OCI-M2 (cell line): ENCODE data around the gene H19.

Experiments used
- DNase-seq: peaks from one replicate; lab custom pipeline; 2025; ENCODE audit not compliant: unreplicated experiment; lab: John Stamatoyannopoulos, UW

The H19 gene

DNA sequence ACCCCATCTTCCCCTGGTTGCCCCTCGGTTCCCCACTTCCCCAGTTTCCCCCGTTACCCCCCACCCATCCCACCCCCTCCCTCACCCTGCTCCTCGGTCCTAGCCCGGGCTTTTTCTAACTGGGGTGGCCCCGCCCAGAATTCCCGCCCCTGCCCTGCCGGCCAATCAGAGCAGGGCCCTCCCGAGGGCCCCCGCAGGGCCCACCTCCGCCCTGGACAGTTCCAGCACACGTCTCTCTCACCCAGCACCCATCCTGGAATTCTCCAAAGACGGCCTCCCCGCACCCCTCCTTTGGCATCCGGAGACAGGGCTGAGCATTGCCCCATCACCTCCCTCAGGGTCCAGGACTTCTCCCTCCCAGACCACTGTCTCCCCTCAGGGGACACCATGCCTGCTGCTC, at the start of gene H19:
Gene H19 (minus strand): TSS at position 88 of the 400 bp plus-strand sequence.
- DNase-seq = no peak

DNA sequence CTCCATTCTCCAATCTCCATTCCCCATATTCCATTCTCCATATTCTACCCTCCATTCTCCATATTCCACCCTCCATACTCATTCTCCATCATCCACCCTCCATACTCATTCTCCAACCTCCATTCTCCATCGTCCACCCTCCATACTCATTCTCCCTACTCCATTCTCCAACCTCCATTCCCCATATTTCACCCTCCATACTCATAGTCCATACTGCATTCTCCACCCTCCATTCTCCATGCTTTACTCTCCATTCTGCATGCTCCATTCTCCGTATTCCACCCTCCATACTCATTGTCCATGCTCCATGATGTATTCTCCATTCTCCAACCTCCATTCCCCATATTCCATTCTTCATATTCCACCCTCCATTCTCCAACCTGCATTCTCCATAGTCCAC, 44.3 kb upstream of the H19 start:
- no peak for DNase-seq

- no peak for DNase-seq
Observed at GRCh38 chr11:2041153-2041552, 43.5 kb upstream of the H19 start.

- no peak for DNase-seq
Observed at GRCh38 chr11:2039198-2039759, 41.6 kb upstream of the H19 start.

- DNase-seq = no peak
Observed at GRCh38 chr11:2036863-2037486, 39.3 kb upstream of the H19 start.

GRCh38 chr11:2035382-2035781, 37.7 kb upstream of the H19 start:
- no peak for DNase-seq

DNA sequence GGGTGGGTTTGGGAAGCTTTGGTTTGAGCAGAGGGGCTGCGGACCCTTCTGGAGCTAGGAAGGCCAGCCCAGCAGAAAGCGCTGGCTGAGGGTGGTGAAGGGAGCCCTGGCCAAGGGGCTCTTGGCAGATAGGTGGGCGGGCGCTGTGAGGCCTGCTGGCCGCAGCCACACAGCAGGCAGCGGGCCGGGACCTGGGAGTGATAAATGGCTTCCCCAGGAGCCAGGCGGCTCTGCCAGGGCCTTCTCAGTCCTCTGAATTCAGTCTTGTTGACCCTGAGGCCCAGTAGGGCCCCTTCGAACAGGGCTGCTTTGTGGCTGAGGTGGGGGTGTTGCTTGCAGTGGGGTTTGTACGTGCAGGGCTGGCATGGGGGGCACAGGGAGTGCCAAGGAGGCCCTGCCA, 33.4 kb upstream of the H19 start:
- no peak for DNase-seq

DNA sequence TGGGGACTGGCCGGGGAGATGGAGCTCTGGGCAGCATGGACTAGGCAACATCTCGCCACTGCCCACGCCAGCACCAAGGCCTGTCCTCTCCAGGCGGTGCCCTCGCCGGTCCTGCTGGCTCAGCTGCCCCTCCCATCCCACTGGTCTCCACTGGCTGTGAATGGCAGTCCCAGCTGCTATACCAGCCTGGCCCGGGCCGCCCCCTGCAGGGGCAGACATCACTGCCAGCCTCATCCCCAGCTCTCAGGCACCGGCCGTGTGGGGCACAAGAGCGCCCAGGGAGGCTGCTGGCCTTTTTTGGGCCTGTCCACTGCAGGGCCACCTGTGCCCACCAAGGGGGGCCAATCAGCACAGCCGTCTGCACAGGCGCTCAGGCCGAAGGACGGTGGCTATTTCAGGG, 30.1 kb upstream of the H19 start:
- DNase-seq = no peak

GRCh38 chr11:2015025-2015424, 17.4 kb upstream of the H19 start:
- DNase-seq = no peak

GRCh38 chr11:2012440-2012839, 14.8 kb upstream of the H19 start:
- DNase-seq = no peak

DNA sequence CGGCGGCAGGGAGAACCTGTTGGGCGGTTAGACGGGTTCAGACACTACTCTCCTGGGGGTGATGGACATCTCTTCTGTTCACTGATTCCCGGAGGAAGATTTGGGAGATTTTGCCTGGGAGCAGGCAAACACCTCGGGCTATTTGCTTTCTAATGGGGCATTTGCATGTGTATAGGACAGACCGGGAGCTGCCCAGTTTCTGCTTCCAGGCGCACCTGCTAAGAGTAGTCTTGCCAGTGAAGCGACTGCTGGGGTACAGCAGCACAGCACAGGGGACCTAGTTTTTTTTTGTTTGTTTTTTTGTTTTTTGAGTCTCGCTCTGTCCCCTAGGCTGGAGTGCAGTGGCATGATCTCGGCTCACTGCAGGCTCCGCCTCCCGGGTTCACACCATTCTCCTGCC, 6.8 kb upstream of the H19 start:
- no peak for DNase-seq

DNA sequence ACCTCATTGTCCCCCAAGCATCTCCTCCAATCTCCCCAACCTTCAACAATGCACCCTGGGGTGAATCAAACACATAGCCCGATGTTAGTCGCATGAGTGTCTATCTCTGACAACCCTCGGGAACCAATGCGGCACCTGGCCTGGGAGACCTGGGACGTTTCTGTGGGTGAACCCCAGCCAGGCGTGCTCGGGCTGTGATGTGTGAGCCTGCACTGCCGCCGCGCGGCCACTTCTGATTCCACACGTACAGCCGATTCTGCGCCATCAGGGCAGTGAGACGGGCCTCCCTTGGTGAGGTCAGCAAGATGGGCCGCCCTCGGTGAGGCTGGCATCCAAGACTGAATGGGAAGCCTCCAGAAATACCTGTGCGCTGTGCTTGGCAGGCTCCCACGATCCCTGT, 5.2 kb upstream of the H19 start:
- DNase-seq = no peak

GRCh38 chr11:2002042-2002776, 4.6 kb upstream of the H19 start:
- DNase-seq = no peak

GRCh38 chr11:1998861-1999260, 1.2 kb upstream of the H19 start:
- no peak for DNase-seq

GRCh38 chr11:1998290-1998689, 648 bp upstream of the H19 start:
- DNase-seq = no peak

- DNase-seq = no peak
Observed at GRCh38 chr11:1994121-1994520, 3.5 kb downstream of the H19 start.

DNA sequence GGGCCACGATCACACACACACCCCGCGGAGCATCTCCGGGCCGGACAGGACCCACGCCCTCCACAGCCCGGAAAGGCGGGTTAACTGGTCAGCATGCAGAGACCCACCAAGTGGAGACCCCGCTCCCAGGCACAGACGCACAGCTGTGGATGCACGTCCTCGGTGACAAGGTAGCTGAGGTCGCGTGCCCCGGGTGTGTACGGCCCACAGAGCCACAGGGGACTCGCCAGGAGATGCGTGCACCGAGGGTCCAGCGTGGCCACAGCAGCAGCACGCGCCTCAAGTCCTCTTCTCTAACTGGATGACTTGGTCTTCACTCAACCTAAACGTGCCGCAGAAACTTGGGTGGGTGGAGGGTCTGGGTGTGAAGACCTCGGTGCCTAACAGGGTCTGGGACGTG, 5.5 kb downstream of the H19 start:
- DNase-seq = no peak

DNA sequence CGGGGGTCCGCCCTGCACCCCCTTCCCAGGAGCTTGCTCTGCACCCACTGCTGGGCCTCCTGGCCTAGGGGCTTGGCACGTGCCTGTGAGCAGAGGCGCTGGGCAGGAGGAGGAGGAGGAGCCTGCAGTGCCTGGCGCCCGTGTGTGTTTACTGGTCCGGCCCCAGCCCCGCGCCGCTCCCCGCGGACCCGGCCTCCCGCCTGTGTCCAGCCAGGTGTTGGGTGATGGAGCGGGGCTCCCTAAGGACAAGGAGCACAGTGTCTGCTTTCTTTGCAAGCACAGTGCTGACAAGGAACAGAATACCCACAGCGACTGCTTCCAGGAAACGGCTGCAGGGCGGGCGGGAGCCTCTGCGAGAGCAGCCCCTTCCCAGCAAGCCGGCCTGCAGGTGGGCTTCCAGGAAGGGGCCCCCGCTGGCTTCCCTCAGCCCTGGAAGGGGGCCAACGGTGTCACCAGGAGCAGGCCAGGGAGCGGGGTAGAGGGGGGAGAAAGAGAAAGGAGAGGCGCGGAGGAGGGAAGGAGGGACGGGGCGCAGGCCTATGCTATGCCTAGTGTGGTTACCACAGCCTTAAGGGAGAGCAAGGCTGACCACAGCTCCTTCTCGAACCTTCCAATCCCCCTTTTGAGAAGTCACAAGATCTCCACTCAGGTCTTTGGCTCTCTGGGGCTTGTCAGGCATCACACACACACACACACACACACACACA, 6.6 kb downstream of the H19 start:
- DNase-seq = no peak

DNA sequence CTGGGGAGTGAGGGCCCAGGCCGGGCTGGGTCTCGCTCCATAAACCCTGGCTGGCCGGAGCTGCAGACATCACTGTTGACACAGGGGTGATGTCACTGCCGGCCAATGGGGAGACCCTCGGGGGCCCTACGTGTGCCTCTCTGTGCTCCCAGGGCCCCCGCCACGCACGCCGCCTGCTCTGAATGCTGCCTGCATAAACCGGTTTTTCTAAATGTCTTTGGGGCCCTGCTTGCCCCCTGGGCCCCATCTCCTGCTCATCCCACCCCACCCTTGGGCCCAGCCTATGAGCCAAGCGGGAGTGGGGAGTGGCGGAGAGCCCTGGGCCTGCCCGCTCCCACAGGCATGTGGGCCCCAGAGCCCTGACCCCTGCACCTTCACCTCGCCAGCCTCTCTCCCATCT, 7.7 kb downstream of the H19 start:
- DNase-seq = no peak

DNA sequence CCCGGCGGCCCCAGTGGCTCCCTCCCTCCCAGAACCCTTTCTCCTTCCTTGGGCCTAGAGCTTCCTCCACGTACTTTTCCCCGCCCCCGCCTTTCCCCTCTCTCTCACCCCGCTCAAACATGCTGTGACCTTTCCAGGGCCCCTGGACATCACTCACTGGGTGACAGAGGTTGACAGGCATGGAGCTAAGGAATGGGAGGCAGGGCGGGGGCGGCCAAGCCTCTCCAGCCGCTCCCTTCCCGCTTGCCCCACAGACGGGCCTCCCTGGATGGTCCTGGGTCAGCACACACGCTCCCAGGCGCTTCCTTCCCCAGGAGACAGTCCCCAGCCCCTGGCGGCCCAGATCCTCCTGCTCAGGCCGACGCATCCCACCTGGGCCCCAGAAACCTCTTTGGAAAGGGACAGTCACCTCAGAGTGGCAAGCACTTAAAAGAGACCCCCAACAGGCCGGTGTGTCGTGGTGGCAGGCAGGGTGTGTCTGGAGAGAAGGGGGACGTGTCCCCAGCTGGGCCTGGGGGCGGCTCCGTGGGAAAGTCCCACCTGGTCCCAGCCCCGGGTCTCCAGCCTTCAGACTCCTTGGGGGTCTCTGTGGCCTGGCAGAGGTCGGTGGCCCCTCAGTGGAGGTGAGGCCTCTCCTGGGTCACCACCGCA, 8.8 kb downstream of the H19 start:
- DNase-seq = no peak

GRCh38 chr11:1988174-1988573, 9.5 kb downstream of the H19 start:
- no peak for DNase-seq

DNA sequence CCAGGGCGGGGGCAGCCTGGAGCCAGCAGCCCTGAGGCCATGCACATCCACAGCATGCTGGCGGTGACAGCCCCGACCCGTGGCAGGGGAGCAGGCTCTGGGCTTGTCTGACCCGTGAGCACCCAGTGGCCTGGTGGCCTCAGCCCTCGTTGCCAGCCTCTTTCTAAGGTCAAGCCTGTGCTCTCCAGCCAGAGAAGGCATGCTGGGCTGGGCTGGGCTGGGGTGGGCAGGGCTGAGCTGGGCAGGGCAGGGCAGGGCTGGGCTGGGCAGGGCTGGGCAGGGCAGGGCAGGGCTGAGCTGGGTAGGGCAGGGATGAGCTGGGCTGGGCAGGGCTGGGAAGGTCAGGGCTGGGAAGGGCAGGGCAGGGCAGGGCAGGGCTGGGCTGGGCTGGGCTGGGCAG, 10.6 kb downstream of the H19 start:
- DNase-seq = no peak
